ENCODE data around the gene SNURF. TPM values are rescaled to one million over a fixed set of nuclear protein-coding genes. Genes with fewer than 3 reads are reported as not detected.

The SNURF gene
- total RNA-seq, 1 donor from 2014 or later, result 16.7 TPM

DNA sequence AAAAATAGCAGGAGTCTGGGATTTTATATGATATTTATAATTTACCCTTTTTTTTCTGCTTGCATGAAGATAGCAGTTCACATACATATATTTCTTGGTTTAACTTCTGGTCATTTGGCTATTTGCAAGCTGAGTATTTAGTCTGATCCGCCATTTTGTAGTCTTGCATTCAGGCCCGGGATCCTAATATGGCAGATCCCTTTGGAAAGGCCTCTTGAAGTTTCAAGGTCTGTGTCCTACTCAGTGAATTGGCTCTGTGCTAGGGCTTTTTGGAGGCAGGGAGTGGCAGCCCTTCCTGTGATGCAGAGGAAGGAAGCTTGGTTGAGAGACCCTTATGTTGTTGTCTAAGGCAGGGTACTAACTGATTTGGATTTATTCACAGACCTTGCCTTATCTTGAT is 2.9 kb downstream of the SNURF start:
- Mint-ChIP-seq H3K9me3 (no peaks in the 10 kb centered on the region), H3K27me3 (no peaks in the 10 kb centered on the region), H3K36me3 (no peaks in the 10 kb centered on the region), H3K27ac (peak overlapping the region; percentile 35), H3K4me3 (peak overlapping the region; percentile 78), H3K4me1 (ENCODE audit: unreplicated experiment) (no peaks in the 10 kb centered on the region)
- no peak for DNase-seq (ENCODE audit: extremely low spot score, unreplicated experiment)
- TF ChIP-seq, protein P1, sequence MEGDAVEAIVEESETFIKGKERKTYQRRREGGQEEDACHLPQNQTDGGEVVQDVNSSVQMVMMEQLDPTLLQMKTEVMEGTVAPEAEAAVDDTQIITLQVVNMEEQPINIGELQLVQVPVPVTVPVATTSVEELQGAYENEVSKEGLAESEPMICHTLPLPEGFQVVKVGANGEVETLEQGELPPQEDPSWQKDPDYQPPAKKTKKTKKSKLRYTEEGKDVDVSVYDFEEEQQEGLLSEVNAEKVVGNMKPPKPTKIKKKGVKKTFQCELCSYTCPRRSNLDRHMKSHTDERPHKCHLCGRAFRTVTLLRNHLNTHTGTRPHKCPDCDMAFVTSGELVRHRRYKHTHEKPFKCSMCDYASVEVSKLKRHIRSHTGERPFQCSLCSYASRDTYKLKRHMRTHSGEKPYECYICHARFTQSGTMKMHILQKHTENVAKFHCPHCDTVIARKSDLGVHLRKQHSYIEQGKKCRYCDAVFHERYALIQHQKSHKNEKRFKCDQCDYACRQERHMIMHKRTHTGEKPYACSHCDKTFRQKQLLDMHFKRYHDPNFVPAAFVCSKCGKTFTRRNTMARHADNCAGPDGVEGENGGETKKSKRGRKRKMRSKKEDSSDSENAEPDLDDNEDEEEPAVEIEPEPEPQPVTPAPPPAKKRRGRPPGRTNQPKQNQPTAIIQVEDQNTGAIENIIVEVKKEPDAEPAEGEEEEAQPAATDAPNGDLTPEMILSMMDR (conservative IDR thresholded peaks at IDR 0.05), result no peak

DNA sequence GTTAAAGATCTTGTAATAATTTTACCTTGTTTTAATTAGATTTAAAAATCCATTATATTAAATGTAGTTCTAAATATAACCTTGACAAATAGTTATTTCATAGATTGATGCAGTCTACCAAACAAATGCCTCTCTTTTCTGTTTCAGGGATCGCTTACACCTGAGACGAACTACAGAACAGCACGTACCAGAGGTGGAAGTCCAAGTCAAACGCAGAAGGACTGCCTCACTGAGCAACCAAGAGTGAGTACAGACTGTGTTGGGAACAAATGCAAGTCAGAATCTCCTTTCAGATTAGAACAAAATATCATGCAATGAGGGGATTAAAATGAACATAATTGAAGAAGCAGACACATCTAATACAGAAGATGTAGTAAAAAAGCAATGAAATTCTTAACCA is 7.2 kb downstream of the SNURF start:
- Mint-ChIP-seq H3K27ac (no peak overlapping the region), H3K27me3 (no peaks in the 10 kb centered on the region), H3K36me3 (peaks cover 18% of the 10 kb centered on the region), H3K9me3 (peaks cover 6% of the 10 kb centered on the region), H3K4me3 (no peak overlapping the region), H3K4me1 (ENCODE audit: unreplicated experiment) (no peaks in the 10 kb centered on the region)
- TF ChIP-seq, protein P1 (conservative IDR thresholded peaks at IDR 0.05), result no peak
- no peak for DNase-seq (ENCODE audit: extremely low spot score, unreplicated experiment)

DNA sequence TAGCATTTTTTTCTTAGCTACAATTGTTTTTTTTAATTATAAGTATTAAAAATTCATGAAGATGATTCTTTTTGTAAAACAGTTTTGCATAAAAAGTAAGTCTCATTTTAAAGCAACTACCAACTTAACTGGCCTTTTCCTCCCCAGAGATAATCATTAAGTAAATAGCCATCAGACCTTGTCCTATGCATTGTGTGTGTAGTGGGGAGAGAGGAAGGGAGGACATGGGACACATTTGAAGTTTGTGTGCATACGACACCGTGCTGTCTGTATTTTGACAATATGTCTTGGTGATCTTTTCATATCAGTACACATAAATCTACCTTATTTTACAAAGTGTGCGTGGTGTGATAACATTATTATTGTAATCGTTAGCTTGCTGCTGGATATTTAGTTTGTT is 8.1 kb downstream of the SNURF start:
- H3K4me1 Mint-ChIP-seq (ENCODE audit: unreplicated experiment), result no peaks in the 10 kb centered on the region
- no peaks in the 10 kb centered on the region for H3K27me3 Mint-ChIP-seq
- no peak for DNase-seq (ENCODE audit: extremely low spot score, unreplicated experiment)
- H3K9me3 Mint-ChIP-seq, result peaks cover 6% of the 10 kb centered on the region
- no peak overlapping the region for H3K27ac Mint-ChIP-seq
- TF ChIP-seq, protein P1 (conservative IDR thresholded peaks at IDR 0.05), result no peak
- H3K4me3 Mint-ChIP-seq, result no peak overlapping the region
- peaks cover 20% of the 10 kb centered on the region for H3K36me3 Mint-ChIP-seq

DNA sequence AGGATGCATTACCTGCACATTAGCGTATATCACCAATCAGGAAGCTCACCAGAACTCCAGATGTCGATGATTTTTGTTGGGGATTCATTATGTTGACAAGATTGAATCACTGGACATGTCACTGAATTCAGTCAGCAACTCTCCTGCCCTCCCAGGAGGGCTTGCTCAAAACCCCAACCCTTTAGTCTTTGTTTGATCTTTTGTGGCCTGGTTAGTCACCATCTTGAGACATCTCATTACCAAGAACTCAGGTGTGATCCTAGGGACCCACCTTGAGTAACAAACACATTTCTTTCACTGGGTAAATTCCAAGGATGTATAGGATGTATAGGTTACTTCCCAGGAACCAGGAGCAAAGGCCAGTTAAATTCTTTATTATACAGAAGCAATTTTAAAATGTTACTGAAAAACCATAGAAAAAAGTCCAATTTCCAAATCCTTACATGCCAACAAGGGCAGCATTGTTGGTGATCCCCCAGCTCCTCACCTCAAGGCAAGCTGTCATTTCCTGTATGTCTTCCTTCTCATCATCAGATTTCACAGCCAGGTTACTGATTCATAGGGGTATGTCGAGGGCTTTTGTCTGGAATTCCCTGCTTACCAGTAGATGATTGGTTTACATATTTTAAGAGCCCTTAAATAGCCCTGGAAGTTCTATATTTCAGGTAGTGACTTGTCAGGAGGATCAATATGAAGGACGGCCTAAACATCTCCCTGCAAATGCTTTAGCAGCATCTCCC is 11.7 kb downstream of the SNURF start:
- Mint-ChIP-seq H3K27me3 (no peaks in the 10 kb centered on the region), H3K27ac (no peak overlapping the region), H3K4me3 (no peak overlapping the region), H3K9me3 (peaks cover 10% of the 10 kb centered on the region), H3K36me3 (peaks cover 30% of the 10 kb centered on the region), H3K4me1 (ENCODE audit: unreplicated experiment) (no peaks in the 10 kb centered on the region)
- TF ChIP-seq, protein P1 (conservative IDR thresholded peaks at IDR 0.05), result no peak
- no peak for DNase-seq (ENCODE audit: extremely low spot score, unreplicated experiment)

DNA sequence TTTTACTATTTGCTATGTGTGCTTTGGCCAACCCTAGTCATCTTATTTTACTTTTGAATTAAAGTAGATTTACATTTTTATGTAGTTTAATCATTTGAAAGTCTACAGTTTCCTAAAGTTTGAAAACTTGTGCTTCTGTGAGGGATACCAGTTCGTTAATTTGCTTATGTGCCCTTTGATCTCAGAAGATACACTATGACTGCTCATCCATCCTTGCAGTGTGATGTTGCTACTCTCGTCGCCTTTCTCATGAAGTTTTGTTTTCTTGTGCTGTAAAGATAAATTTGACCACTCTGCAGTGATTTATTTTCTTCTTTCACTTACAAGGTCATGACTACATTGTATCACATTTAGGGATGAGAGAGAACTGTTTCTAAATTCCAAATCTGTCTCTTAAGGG is 16.3 kb downstream of the SNURF start:
- no peaks in the 10 kb centered on the region for H3K4me1 Mint-ChIP-seq (ENCODE audit: unreplicated experiment)
- no peaks in the 10 kb centered on the region for H3K27me3 Mint-ChIP-seq
- peaks cover 34% of the 10 kb centered on the region for H3K36me3 Mint-ChIP-seq
- TF ChIP-seq, protein P1 (conservative IDR thresholded peaks at IDR 0.05), result no peak
- H3K9me3 Mint-ChIP-seq, result peaks cover 10% of the 10 kb centered on the region
- DNase-seq (ENCODE audit: extremely low spot score, unreplicated experiment), result no peak
- H3K4me3 Mint-ChIP-seq, result no peak overlapping the region
- no peak overlapping the region for H3K27ac Mint-ChIP-seq
